Measurements from ENCODE around the gene PLA1A.

The PLA1A gene

DNA sequence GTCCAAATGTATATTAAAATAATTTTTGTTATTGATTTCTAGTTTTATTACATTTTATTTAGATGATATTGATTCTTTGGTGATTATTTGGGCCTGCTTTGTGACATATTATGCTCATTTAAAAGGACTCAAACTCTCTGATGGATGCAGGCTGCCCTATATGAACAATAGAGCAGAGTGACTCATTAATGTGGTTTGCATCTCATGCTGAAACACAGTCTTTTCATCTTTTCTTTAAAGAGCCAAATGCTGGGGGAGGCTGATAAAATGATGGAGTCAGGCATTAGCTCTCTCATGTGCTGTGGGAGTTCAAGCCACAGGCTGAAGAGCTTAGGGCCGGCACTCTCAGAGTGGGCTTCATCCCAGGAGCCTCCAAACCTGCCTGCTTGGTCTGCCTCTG is 7.2 kb downstream of the PLA1A start:
- no peaks in the 10 kb centered on the region for H3F3A ChIP-seq (ENCODE audit: low read depth)
- H4K20me1 ChIP-seq (ENCODE audit: insufficient read depth, low read length, poor library complexity, severe bottlenecking) = no peaks in the 10 kb centered on the region
- TF ChIP-seq EZH2phosphoT487 (IDR thresholded peaks at IDR 0.05; ENCODE audit: borderline replicate concordance) (no peak), CTCF (conservative IDR thresholded peaks at IDR 0.05; ENCODE audit: low read length) (no peak)
- H3K79me2 ChIP-seq (ENCODE audit: insufficient read depth, low read length) = no peaks in the 10 kb centered on the region
- H3K36me3 ChIP-seq (ENCODE audit: insufficient read depth, low read length) = no peaks in the 10 kb centered on the region
- H3K4me2 ChIP-seq (ENCODE audit: low read depth, low read length, poor library complexity, severe bottlenecking) = no peak overlapping the region
- H3K9me2 ChIP-seq (replicated peaks; ENCODE audit: low read depth, low read length) = no peaks in the 10 kb centered on the region
- H3K9me3 ChIP-seq (ENCODE audit: insufficient read depth, low read depth, low read length) = no peaks in the 10 kb centered on the region
- H3K27me3 ChIP-seq (ENCODE audit: insufficient read depth, low read length, poor library complexity, severe bottlenecking) = no peaks in the 10 kb centered on the region
- H3K9ac ChIP-seq (ENCODE audit: low read depth, low read length, poor library complexity, severe bottlenecking) = no peak overlapping the region
- no peak overlapping the region for H3K4me3 ChIP-seq (ENCODE audit: low read length, poor library complexity, severe bottlenecking)
- no peak overlapping the region for H2AFZ ChIP-seq (ENCODE audit: low read length)
- H3K4me1 ChIP-seq (ENCODE audit: insufficient read depth, low read length, poor library complexity, severe bottlenecking) = no peaks in the 10 kb centered on the region

- H3K9me2 ChIP-seq (replicated peaks; ENCODE audit: low read depth, low read length) = no peaks in the 10 kb centered on the region
- no peaks in the 10 kb centered on the region for H3F3A ChIP-seq (ENCODE audit: low read depth)
- no peaks in the 10 kb centered on the region for H4K20me1 ChIP-seq (ENCODE audit: insufficient read depth, low read length, poor library complexity, severe bottlenecking)
- H3K4me1 ChIP-seq (ENCODE audit: insufficient read depth, low read length, poor library complexity, severe bottlenecking) = no peaks in the 10 kb centered on the region
- no peak overlapping the region for H3K4me3 ChIP-seq (ENCODE audit: low read length, poor library complexity, severe bottlenecking)
- H3K9ac ChIP-seq (ENCODE audit: low read depth, low read length, poor library complexity, severe bottlenecking) = no peak overlapping the region
- no peaks in the 10 kb centered on the region for H3K27me3 ChIP-seq (ENCODE audit: insufficient read depth, low read length, poor library complexity, severe bottlenecking)
- H3K36me3 ChIP-seq (ENCODE audit: insufficient read depth, low read length) = no peaks in the 10 kb centered on the region
- H3K9me3 ChIP-seq (ENCODE audit: insufficient read depth, low read depth, low read length) = no peaks in the 10 kb centered on the region
- H2AFZ ChIP-seq (ENCODE audit: low read length) = no peak overlapping the region
- no peaks in the 10 kb centered on the region for H3K79me2 ChIP-seq (ENCODE audit: insufficient read depth, low read length)
- no peak overlapping the region for H3K4me2 ChIP-seq (ENCODE audit: low read depth, low read length, poor library complexity, severe bottlenecking)
- TF ChIP-seq EZH2phosphoT487 (IDR thresholded peaks at IDR 0.05; ENCODE audit: borderline replicate concordance) (no peak), CTCF (conservative IDR thresholded peaks at IDR 0.05; ENCODE audit: low read length) (no peak)
Measured at GRCh38 chr3:119608405-119609000, 10.8 kb downstream of the PLA1A start.

DNA sequence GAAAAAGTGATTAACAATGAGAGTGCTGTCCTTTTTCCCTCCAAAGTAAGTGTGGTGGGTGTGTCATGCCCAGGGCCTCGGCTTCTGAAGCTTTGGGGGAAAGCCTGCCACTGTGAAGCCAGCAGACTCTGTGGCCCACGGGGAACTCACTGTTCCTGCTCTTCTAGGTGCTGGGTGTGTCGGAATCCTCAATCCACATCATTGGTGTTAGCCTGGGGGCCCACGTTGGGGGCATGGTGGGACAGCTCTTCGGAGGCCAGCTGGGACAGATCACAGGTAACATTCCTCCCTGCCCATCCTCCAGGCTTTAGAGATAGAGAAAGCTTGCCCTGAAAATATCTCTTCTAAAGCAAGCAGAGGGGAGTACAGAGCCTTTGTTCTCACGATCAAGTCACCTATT is 11.6 kb downstream of the PLA1A start:
- H2AFZ ChIP-seq (ENCODE audit: low read length) = no peak overlapping the region
- no peak overlapping the region for H3K9ac ChIP-seq (ENCODE audit: low read depth, low read length, poor library complexity, severe bottlenecking)
- no peak for TF ChIP-seq EZH2phosphoT487 (IDR thresholded peaks at IDR 0.05; ENCODE audit: borderline replicate concordance)
- TF ChIP-seq CTCF (conservative IDR thresholded peaks at IDR 0.05; ENCODE audit: low read length) = no peak
- H3K9me2 ChIP-seq (replicated peaks; ENCODE audit: low read depth, low read length) = no peaks in the 10 kb centered on the region
- H3K4me3 ChIP-seq (ENCODE audit: low read length, poor library complexity, severe bottlenecking) = no peak overlapping the region
- no peaks in the 10 kb centered on the region for H3K79me2 ChIP-seq (ENCODE audit: insufficient read depth, low read length)
- H3K4me2 ChIP-seq (ENCODE audit: low read depth, low read length, poor library complexity, severe bottlenecking) = no peak overlapping the region
- H4K20me1 ChIP-seq (ENCODE audit: insufficient read depth, low read length, poor library complexity, severe bottlenecking) = no peaks in the 10 kb centered on the region
- H3K9me3 ChIP-seq (ENCODE audit: insufficient read depth, low read depth, low read length) = no peaks in the 10 kb centered on the region
- no peaks in the 10 kb centered on the region for H3K36me3 ChIP-seq (ENCODE audit: insufficient read depth, low read length)
- H3K4me1 ChIP-seq (ENCODE audit: insufficient read depth, low read length, poor library complexity, severe bottlenecking) = no peaks in the 10 kb centered on the region
- H3K27me3 ChIP-seq (ENCODE audit: insufficient read depth, low read length, poor library complexity, severe bottlenecking) = no peaks in the 10 kb centered on the region
- H3F3A ChIP-seq (ENCODE audit: low read depth) = no peaks in the 10 kb centered on the region

All from Loucy (cell line).